ENCODE results near the gene LGMN.

Gene LGMN

DNA sequence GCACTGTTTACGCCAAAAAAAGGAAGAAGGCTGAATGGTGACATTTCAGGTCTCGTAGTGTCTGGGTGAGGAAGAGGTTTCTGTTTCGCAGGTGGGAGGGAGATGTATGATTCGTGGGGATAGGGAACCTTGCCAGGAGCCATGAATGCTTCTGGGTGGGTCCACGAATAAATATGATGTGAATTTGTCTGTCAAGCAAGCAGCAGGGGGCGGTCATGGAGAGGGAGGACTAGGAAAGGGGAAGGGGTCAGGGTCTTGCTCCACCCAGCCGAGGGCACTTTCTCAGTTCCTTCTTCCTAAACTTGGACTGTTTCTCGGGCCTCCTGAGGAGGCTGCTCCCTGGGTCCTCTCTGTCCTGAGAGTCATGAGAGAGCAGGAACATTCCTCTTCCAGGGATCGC is 72.5 kb downstream of the LGMN start:
- DNase-seq (ENCODE audit: low read depth): no peak

DNA sequence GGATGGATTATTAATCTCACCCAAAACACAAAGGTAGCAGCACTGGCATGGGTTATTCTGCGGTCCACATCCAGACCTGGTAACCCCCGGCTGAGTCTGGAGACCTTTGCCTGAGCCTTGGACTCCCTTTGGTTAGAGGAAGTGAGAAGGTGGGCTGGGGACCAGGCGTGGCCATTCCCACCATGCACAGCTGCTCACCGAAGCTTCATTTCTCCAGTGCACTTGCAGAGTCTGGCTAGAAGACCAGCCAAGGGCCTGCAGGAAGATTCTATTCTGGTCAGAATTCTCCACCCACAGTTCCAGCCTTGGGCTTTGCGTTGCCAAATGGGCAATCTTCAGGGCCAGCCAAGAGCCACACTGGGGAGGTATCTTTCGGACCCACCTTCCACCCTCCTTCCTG is 73.0 kb downstream of the LGMN start:
- DNase-seq (ENCODE audit: low read depth): no peak

DNA sequence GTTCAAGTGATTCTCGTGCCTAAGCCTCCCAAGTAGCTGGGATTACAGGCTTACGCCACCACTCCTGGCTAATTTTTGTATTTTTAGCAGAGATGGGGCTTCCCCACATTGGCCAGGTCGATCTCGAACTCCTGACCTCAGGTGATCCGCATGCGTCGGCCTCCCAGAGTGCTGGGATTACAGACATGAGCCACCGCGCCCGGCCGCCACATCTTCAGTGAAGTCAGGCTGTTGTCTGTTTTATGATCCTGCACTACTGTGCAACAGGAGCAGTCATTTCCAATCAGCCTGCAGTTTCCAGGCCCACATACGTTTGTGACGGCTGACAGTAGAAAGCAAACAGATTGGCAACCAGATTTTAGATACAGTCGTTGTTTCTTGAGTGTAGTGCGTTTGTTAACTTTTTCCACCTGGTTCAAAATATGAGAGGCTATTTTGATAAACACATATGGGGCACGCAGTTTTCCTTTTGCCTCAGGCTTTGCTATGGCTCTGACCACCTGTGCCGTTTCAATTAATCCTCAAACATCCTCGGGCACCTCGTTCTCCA is 74.8 kb downstream of the LGMN start:
- no peak for DNase-seq (ENCODE audit: low read depth)

DNA sequence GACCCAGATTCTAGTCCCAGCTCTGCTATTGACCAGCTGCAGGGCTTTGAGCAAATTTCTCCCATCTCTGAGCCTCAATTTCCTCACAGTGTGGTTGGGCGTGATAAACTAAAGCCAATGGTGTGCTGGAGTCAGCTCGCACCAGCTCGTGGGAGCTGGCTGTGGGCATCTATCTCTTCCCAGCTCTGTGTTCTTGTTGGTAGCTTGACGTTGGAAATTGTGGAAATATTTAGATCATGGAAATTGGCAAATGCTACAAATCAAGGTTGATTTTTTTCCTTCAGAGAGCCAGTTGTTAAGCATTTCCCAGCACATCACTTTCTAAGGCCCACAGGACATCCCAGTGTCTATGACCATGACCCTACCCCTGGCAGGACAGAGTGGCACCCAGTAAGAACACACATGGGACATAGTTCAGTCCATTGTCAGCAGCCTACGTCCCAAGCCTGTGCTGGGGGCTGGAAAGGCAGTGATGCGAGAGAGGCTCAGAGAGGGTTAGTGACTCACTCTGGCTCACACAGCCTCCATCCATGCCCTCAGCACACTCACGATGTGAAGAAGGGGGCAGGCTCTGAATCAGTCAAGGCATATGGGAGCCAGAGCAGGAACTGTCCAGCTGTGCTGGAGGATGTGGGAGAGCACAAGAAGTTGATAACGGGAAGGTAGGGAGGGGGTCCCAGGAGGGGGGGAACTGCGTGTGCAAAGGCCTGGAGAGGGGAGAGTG is 77.6 kb downstream of the LGMN start:
- DNase-seq (ENCODE audit: low read depth): no peak

DNA sequence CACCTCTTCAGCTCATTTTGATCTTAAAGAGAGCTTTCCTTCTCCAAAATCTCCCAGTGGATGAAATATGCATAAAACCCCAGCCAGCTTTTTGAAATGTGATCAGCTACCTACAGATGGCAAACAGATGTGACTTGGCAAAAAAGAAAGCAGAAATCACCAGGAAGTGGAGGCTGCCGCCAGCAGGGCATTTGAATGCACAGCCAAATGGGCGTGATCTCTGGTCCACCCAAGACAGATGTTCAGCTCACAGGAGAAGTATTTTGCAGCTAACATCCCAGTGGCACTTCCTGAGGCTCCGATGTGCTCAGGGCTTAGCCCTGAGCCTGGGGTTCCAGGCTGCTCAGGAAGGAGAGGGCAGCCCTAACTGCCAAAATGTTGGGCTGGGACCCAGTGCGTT is 78.3 kb downstream of the LGMN start:
- DNase-seq (ENCODE audit: low read depth): no peak

DNA sequence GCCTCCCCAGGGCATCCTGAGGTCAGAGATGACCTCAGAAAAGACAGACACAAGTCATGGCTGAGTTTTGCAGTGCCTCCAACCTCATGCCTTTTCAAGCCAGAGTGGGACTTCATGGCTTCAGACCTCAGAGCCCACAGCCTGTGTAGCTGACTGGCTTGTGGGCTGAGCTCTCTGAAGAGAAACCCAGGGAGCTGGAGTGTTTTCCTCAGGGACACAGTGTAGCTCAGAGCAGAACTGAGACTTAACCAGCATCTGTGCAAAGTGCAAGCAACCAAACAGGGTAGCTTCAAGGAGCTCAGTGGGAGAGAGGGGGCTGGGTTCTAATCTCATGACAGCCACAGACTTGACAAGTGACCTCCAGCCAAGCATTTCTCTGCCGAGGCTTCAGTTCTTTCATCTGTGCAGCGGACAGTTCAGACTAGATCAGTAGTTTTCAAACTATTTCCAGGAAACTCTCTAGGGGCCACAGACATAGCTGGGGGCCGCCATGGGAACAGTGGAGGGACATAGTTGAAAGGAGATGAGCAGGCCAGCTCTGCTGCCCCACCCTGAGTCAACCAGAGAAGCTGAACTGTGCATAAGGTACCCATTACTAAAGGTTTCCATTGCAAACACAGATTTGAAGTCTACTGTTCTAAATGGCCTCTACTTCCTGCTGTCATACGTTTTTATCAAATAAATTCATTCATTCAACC is 80.0 kb downstream of the LGMN start:
- DNase-seq (ENCODE audit: low read depth): no peak

DNA sequence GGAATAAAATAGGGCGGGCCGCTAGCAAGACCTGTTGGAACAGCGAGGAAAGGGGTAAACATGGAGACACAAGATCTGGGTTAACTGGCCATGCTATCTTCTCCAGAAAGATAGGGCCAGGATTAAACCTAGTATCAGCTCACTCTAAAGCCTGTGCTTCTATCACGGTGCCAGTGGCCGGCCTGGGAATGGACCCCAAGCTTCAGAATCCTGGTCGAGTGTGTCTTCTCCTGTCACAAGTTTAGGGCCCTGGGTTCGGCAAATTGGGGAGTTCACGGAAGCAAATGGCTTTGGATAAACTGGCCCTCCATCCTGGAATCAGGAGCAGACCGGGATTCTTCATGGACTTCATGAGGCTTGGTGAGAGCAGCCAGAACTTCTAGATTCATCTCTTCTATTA is 82.2 kb downstream of the LGMN start:
- no peak for DNase-seq (ENCODE audit: low read depth)

DNA sequence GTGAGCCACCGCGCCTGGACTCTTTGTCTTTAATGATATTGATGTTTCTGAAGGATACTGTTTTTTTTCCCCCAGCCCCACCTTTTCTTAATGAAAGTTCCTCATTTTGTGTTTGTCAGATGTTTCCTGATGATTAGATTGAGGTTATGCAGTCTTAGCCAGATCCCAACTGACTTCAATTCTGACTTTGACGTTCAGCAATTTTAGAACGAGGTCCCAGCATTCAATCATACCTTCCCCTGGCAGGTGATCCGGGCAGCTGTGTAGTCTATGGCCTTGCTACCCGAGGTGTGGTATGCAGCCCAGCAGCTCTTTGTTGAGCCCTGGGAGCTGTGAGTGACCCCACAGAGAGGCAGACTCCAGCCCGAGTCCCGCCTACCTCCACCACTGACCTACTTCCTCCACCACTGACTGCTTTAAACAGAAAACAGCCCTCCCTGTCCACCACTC is 82.7 kb downstream of the LGMN start:
- no peak for DNase-seq (ENCODE audit: low read depth)

DNA sequence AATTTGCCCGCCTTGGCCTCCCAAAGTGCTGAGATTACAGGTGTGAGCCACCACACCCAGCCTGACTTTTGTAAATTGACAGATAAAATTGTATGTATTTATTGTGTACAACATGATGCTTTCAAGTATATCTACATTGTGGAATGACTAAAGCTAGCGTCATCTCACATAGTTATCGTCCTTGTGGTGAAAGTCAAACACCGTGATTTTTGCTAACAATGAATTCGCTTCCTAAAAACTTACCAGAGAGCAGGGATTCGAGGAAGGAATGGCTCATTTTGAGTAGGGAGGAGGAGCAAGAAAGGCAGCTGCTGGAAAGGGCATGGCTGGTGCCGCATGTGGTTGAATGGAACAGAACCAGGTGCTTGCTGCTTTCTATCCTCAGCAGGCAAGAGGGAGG is 85.4 kb downstream of the LGMN start:
- no peak for DNase-seq (ENCODE audit: low read depth)

DNA sequence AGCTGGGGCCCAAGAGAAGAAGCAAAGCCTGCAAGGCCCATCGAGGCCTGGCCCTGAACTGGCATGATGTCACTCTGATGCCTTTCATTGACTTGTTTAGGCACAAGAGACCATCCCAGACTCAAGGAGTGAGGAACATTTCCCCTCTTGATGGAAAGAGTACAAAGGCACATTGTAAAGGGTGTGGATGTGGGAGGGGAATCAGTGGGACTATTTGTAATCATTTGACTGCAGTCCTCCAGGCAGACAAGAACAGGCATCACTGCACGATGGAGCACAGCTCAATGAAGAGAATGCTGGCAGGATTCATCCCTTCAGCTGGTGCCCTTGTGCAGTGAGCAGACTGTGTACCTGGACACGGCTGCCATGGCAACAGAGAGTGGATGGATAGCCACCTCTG is 87.9 kb downstream of the LGMN start:
- DNase-seq (ENCODE audit: low read depth): no peak

DNA sequence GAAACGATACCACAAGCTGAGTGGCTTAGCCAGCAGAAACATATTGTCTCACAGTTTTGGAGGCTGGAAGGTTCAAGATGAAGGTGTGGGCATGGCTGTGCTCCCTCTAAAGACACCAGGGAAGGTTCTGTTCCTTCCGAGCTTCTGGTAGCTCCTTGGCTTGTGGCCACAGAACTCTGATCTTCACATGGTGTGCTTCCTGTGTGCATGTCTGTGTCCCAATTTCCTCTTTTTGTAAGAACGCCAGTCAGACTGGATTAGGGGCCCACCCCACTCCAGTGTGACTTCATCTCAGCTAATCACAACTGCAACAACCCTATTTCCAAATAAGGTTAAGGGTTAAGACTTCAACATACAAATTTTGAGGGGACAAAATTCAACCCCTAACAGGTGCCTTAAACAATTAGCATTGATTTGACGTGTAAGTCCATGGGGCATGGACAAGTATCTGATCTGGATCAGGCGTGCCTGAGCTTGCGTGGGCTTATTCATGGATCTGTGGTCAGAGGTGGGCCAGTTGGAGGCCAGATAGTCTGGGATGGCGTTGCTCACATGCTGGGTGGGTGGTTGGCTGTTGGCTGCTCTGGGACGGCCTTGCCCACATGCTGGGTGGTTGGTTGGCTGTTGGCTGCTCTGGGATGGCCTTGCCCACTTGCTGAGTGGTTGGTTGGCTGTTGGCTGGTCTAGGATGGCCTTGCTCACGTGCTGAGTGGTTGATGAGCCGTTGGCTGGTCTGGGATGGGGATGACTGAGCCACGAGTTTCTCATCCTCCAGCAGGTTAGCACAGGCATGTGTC is 88.5 kb downstream of the LGMN start:
- DNase-seq (ENCODE audit: low read depth): no peak

DNA sequence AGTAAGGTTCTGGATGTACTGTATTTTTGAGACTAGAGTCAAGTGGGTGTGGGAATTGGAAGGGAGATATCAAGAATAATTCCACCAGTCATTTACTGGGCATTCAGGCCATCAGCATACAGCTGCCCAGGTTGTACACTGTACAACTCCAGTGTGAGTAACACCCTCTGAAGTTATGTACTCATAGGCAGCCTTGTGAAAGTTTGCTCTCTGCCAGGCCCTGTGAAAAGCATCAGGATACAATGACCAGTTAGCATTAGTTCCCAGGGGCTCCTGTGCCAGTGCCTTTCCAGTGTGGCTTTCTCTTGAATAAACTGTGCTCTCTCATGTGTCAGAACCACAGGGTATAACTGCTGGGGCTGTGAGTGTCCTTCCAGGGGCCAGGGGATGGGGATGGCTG is 89.7 kb downstream of the LGMN start:
- DNase-seq (ENCODE audit: low read depth): no peak

DNA sequence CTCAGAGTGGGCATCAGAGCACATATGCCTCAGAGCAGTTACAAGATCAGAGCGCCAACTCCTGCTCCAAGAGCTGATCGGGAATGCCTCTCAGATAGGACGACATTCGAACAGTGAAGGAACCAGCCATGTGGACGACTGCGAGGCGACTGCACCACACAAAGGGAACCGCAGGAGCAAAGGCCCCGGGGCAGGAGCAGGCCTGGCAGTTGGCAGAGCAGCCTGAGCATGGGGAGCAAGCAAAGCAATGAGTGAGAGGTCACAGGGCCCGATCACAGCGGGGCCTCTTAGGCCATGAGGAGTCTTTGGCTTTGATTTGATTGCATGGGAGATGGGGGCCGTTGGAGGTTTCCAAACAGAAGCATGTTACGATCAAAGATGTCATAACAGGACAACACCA is 90.3 kb downstream of the LGMN start:
- DNase-seq (ENCODE audit: low read depth): no peak

DNA sequence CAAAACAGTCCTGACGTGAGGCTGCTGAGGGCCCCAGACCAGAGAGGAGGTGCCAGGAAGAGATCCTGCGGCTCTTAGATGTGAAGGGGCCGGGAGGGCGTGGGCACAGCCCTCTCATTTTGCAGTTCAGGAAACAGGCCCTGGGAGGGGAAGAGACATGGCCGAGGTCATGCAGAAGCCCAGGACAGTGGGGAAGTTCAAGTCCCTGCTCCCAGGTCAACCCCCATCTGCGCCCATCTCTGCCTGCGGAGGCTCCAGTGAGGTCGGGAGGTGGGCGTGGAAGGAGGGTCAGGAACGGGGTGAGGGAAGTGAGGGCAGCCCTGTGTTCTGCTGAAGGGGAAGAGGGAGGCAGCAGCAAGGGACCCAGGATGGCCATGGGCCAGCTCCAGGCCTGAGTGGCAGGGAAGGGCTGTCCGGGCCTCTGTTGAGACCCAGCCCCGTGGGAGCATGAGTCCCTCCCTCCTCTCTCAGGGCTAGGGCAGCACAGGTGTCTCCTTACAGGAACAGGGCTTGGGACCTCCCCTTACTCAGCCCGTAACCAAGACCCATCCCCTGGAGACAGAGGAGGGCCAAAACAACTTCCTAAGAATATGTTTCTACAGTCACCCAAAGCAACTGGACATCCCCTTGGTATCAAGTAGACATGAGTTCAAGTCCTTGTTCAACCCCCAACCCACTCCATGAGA is 90.8 kb downstream of the LGMN start:
- no peak for DNase-seq (ENCODE audit: low read depth)

DNA sequence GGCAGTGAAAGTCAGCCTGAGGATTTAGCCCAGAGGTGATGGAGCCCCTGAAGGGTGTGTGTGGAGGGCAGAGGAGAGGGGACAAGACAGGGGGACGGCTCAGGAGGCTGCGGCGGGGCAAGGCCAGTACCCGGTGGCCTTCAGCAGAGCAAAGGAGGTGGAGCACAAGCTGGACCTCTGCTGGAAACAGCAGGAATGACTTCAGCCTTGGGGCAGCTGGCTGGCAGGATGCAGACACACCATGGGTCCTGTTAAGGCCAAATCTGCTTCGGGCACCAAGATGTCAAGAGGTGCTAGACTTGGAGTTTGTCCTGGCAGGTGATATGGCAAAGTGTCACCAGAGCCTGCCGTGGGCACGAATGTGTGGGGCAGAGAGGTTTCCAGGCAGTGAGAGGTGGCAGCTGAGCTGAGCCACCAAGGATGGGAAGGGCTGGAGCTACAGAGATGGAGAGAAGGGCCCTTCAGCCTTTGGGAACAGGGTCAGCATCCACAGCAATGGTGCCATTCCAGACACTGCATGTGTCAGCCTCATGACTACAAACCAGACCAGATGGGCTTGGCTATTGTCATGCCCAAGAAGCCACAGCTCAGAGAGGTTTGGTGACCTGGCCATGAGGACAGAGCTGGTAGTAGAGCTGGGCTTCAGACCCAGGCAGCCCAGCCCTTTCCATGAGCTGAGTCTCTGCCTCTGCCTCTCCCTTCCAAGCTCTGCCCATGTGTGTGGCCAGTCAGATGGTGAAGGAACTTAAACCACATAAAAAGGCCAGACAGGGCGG is 91.9 kb downstream of the LGMN start:
- DNase-seq (ENCODE audit: low read depth): no peak

DNA sequence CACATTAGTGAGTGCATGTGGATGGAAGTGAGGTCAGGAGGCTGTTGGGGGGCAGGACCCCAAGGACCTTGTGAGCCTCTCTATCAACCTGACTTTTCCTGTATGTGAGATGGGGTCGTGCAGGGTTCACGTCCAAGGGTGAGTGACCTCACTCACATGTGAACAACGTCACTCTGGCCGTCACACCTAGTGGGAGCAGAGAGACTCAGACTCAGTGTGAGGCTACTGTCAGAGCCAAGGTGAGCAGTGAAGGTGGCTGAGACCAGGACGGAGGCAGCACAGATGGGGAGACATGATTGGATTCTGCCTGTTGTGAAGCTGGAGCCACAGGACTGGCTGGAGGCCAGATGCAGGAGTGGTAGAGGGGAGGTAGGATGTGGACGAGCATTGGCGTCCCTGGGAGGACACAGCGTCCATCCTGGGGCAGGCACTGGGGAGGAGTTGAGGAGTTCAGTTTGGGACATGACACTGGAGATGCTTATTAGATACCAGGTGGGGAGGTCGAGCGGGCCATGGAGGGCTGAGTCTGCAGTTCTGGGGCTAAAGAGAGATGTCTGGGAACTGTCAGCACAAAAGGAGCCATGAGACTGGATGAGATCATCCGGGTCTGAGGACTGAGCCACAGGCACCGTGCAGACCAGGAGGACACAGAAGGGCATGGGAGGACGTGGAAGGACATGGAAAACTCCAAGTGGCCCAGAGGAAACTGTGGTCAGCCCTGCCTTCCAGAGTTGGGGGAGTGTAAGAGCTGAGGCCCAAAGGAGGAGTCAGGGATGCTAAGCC is 92.8 kb downstream of the LGMN start:
- no peak for DNase-seq (ENCODE audit: low read depth)

DNA sequence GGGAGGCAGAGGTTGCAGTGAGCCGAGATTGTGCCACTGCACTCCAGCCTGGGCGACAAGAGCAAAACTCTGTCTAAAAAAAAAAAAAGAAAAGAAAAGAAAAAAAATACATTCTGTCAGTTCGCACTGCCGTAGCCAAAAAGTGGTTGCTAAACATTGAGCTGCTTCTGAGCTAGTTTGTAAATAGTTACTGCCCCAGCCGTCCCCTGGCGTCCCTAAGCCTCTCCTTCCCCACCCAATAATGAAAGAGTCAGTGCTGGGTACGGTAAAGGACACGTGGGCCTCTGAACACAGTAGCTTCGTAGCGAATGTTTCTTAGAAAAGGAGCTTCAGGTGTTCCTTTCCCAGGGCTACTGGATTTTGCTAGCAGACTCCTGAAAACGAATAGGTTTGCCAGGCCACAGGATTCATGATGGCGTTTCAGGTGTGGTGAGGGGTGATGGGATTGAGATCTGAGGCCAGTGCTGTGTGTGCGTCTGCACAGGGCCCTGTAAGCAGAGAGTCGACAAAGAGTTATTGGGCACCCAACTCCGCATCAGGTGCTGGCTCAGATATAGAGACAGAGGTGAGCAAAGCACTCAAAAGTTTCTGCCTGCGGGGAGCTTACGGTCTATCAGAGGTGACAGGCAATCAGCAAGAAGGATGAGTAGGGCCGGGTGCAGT is 94.1 kb downstream of the LGMN start:
- DNase-seq (ENCODE audit: low read depth): no peak
